SK-N-SH (cell line): ENCODE measurements around the gene SPSB1. TPM values are rescaled to one million over a fixed set of nuclear protein-coding genes. Genes with fewer than 3 reads are reported as not detected.

ENCODE experiments used
- CTCF ChIA-PET: fragments of 300-600, 350-600 bp; formaldehyde crosslinking; extraction: SDS; loops from one replicate; lab custom pipeline; 2021; lab: Yijun Ruan, JAX
- POLR2A ChIA-PET: fragments of 350-600 bp; sonication (Branson Sonifier 250); formaldehyde crosslinking; extraction: SDS; loops from one replicate; lab custom pipeline; 2020; ENCODE audit warnings: antibody characterized with exemption, inconsistent platforms; lab: Yijun Ruan, JAX
- DNase-seq: peaks from one replicate; pipeline ENCODE4 v3.0.0; 2012
- H2AFZ ChIP-seq: fragments of 200-600 bp; sonication (generic); 2 replicates; pipeline ENCODE4 v1.8.1; 2016; ENCODE audit warnings: antibody characterized with exemption, mild to moderate bottlenecking, low read depth
- H3F3A ChIP-seq: fragments of 200-600 bp; sonication (generic); replicated peaks from 2 replicates; pipeline ENCODE3; 2016; ENCODE audit warnings: antibody characterized with exemption, mild to moderate bottlenecking; ENCODE audit not compliant: insufficient read depth
- H3K27ac ChIP-seq, 2 experiments: fragments of 200-500 bp in 1 of 2; fragments of 200-600 bp in 1 of 2; sonication (Bioruptor generic) in 1 of 2; sonication (generic), shearing (Covaris generic) in 1 of 2; 2 replicates each; pipeline versions ENCODE4 v1.5.1 to v1.6.1; 2014 to 2016; ENCODE audit warnings: low read depth in 2 of 2, inconsistent platforms in 1 of 2, low read length in 1 of 2, mild to moderate bottlenecking in 1 of 2, mixed read lengths in 1 of 2
- H3K27me3 ChIP-seq: fragments of 200-600 bp; sonication (generic), shearing (Covaris generic); 2 replicates; pipeline ENCODE4 v1.6.1; 2016; ENCODE audit warnings: mixed run types; ENCODE audit not compliant: insufficient read depth
- H3K36me3 ChIP-seq, 2 experiments: fragments of 200-500 bp in 1 of 2; fragments of 200-600 bp in 1 of 2; sonication (Bioruptor generic) in 1 of 2; sonication (generic) in 1 of 2; replicated peaks in 1 of 2; 2 replicates each; pipeline versions ENCODE3 to v1.5.1; 2014 to 2016; ENCODE audit warnings: low read length in 1 of 2, mild to moderate bottlenecking in 1 of 2; ENCODE audit not compliant: insufficient read depth in 2 of 2, control insufficient read depth in 1 of 2
- H3K4me1 ChIP-seq, 2 experiments: fragments of 200-500 bp in 1 of 2; fragments of 200-600 bp in 1 of 2; sonication (Bioruptor generic) in 1 of 2; sonication (generic), shearing (Covaris generic) in 1 of 2; 2 replicates each; pipeline versions ENCODE4 v1.5.1 to v1.6.1; 2014 to 2016; ENCODE audit warnings: low read depth in 1 of 2, low read length in 1 of 2, mixed run types in 1 of 2; ENCODE audit not compliant: insufficient read depth in 2 of 2, control insufficient read depth in 1 of 2
- H3K4me2 ChIP-seq: fragments of 200-600 bp; sonication (generic), shearing (Covaris generic); 2 replicates; pipeline ENCODE4 v1.6.1; 2017; ENCODE audit warnings: mixed run types
- H3K4me3 ChIP-seq, 2 experiments: fragments of 200-500 bp in 1 of 2; fragments of 200-600 bp in 1 of 2; sonication (Bioruptor generic) in 1 of 2; sonication (generic), shearing (Covaris generic) in 1 of 2; 2 replicates each; pipeline versions ENCODE4 v1.5.1 to v1.8.1; 2014 to 2016; ENCODE audit warnings: low read depth in 2 of 2, inconsistent platforms in 1 of 2, low read length in 1 of 2, mild to moderate bottlenecking in 1 of 2, mixed read lengths in 1 of 2, moderate library complexity in 1 of 2
- H3K79me2 ChIP-seq: fragments of 200-600 bp; sonication (generic); 2 replicates; pipeline ENCODE4 v1.8.1; 2017; ENCODE audit warnings: mild to moderate bottlenecking; ENCODE audit not compliant: insufficient read depth
- H3K9ac ChIP-seq: fragments of 200-600 bp; sonication (generic); 2 replicates; pipeline ENCODE4 v1.6.1; 2017; ENCODE audit warnings: mixed run types
- H3K9me2 ChIP-seq: fragments of 200-600 bp; sonication (generic); 2 replicates; pipeline ENCODE4 v1.6.1; 2017; ENCODE audit warnings: mixed run types
- H3K9me3 ChIP-seq: fragments of 200-600 bp; sonication (generic); 2 replicates; pipeline ENCODE4 v1.6.1; 2017; ENCODE audit warnings: mixed run types, mild to moderate bottlenecking, moderate library complexity
- H4K20me1 ChIP-seq: fragments of 200-600 bp; sonication (generic); 2 replicates; pipeline ENCODE4 v1.6.1; 2017; ENCODE audit warnings: mild to moderate bottlenecking, mixed run types; ENCODE audit not compliant: insufficient read depth
- EP300 ChIP-seq, 2 experiments: IDR thresholded peaks; 2 replicates each; pipeline versions ENCODE4 v1.4.0 to v1.6.1; 2012; ENCODE audit warnings: borderline replicate concordance in 1 of 2, low read depth in 1 of 2, low read length in 1 of 2
- EZH2phosphoT487 ChIP-seq: fragments of 200-600 bp; sonication (generic); IDR thresholded peaks from 2 replicates; pipeline ENCODE4 v1.6.1; 2017; ENCODE audit warnings: low read depth, mixed run types, mild to moderate bottlenecking, antibody characterized with exemption, moderate library complexity, borderline replicate concordance
- FOSL2 ChIP-seq: IDR thresholded peaks from 2 replicates; pipeline ENCODE4 v1.4.0; 2012; ENCODE audit warnings: low read depth, mild to moderate bottlenecking, moderate library complexity, borderline replicate concordance
- FOXJ3 ChIP-seq: sonication (generic); formaldehyde crosslinking; IDR thresholded peaks from 2 replicates; pipeline ENCODE4 v1.5.1; 2020; ENCODE audit warnings: mild to moderate bottlenecking, missing genetic modification reagents
- FOXM1 ChIP-seq: IDR thresholded peaks from 2 replicates; pipeline ENCODE4 v1.4.0; 2012; ENCODE audit warnings: low read depth, mild to moderate bottlenecking
- GABPA ChIP-seq: IDR thresholded peaks from 2 replicates; pipeline ENCODE4 v1.4.0; 2012; ENCODE audit warnings: low read depth, mild to moderate bottlenecking
- GATA2 ChIP-seq: sonication (generic); formaldehyde crosslinking; IDR thresholded peaks from 2 replicates; pipeline ENCODE4 v1.5.0; 2020; ENCODE audit warnings: mild to moderate bottlenecking, missing genetic modification reagents
- JUND ChIP-seq: IDR thresholded peaks from 2 replicates; pipeline ENCODE4 v1.4.0; 2012
- MAX ChIP-seq: IDR thresholded peaks from 2 replicates; pipeline ENCODE4 v1.4.0; 2012; ENCODE audit warnings: low read depth
- MXI1 ChIP-seq: IDR thresholded peaks from 2 replicates; pipeline ENCODE4 v1.6.1; 2012; ENCODE audit warnings: mild to moderate bottlenecking, low read depth, low read length, improper control_type of control experiment
- NFIC ChIP-seq: IDR thresholded peaks from 2 replicates; pipeline ENCODE4 v1.4.0; 2012; ENCODE audit warnings: borderline replicate concordance
- PBX3 ChIP-seq: IDR thresholded peaks from 2 replicates; pipeline ENCODE4; 2012
- RAD21 ChIP-seq: IDR thresholded peaks from 2 replicates; pipeline ENCODE4 v1.6.1; 2012; ENCODE audit warnings: mild to moderate bottlenecking, low read length
- RFX5 ChIP-seq: IDR thresholded peaks from 2 replicates; pipeline ENCODE4 v1.6.1; 2012; ENCODE audit warnings: mild to moderate bottlenecking, improper control_type of control experiment, low read length
- RXRA ChIP-seq: IDR thresholded peaks from 2 replicates; pipeline ENCODE4 v1.4.0; 2012; ENCODE audit warnings: low read depth, mild to moderate bottlenecking, borderline replicate concordance
- SIN3A ChIP-seq: IDR thresholded peaks from 2 replicates; pipeline ENCODE4 v1.6.1; 2012; ENCODE audit warnings: low read depth, mild to moderate bottlenecking, low read length, moderate library complexity, borderline replicate concordance
- SMC3 ChIP-seq: IDR thresholded peaks from 2 replicates; pipeline ENCODE4 v1.6.1; 2012; ENCODE audit warnings: low read depth, low read length, improper control_type of control experiment
- TCF12 ChIP-seq: IDR thresholded peaks from 2 replicates; pipeline ENCODE4 v1.4.0; 2012
- TEAD4 ChIP-seq: IDR thresholded peaks from 2 replicates; pipeline ENCODE4 v1.4.0; 2012; ENCODE audit warnings: mild to moderate bottlenecking, borderline replicate concordance; ENCODE audit not compliant: insufficient read depth
- USF1 ChIP-seq: IDR thresholded peaks from 2 replicates; pipeline ENCODE4 v1.4.0; 2012; ENCODE audit warnings: low read depth, borderline replicate concordance
- USF2 ChIP-seq: fragments of 150-350 bp; IDR thresholded peaks from 2 replicates; pipeline ENCODE4 v1.6.1; 2017; ENCODE audit warnings: antibody characterized with exemption, low read length, low read depth, borderline replicate concordance
- YY1 ChIP-seq: IDR thresholded peaks from 2 replicates; pipeline ENCODE4 v1.4.0; 2012; ENCODE audit warnings: low read depth, mild to moderate bottlenecking
- WGBS: methylation state at CpG from one replicate; pipeline ENCODE4 v1.1.6; 2017; ENCODE audit warnings: low lambda C conversion rate; 5-methylcytosine and 5-hydroxymethylcytosine counted together
- polyA plus RNA-seq, 3 experiments: library from polyadenylated mRNA; depleted of rRNA; stranded (reverse); fragments of >200 nt; gene quantifications; 2 replicates each; pipeline ENCODE4 v1.2.3, GENCODE V29; 2012
- TF ChIP-seq, protein P1 (sequence below): fragments of 150-350 bp; IDR thresholded peaks from 2 replicates; pipeline ENCODE4 v1.6.1; 2016; ENCODE audit warnings: mild to moderate bottlenecking, low read depth, low read length

Gene SPSB1
- polyA plus RNA-seq, 1 of the 3 experiments (the other 2 are of a cell fraction) = 9.2 TPM

- H3K36me3 ChIP-seq = no peaks in the 10 kb centered on the region
- peaks cover 27% of the 10 kb centered on the region for H3K79me2 ChIP-seq
- peaks cover 0 to 14% of the 10 kb centered on the region in 2 experiments; a peak in 1 of 4 replicates for H3K4me1 ChIP-seq
- DNase-seq = no peak
- H3F3A ChIP-seq = no peaks in the 10 kb centered on the region
- no peaks in the 10 kb centered on the region for H3K27me3 ChIP-seq
- H3K4me3 ChIP-seq = no peak overlapping the region
- POLR2A ChIA-PET = no interaction called here
- no peaks in the 10 kb centered on the region for H3K9me3 ChIP-seq
- no peak overlapping the region for H3K9ac ChIP-seq
- H3K9me2 ChIP-seq = no peaks in the 10 kb centered on the region
- WGBS = 92% methylated on average over 18 of the region's 18 CpGs
- TF ChIP-seq USF1 (no peak), PBX3 (no peak), GATA2 (CRISPR knock-in tag) (no peak), EP300 (IDR thresholded peaks at IDR 0.05; ENCODE audit: borderline replicate concordance in 1 of 2, low read depth in 1 of 2, low read length in 1 of 2) (no peak), TCF12 (no peak), MAX (no peak), RXRA (no peak), SMC3 (no peak), TEAD4 (no peak), FOSL2 (no peak), RAD21 (no peak), SIN3A (no peak), FOXM1 (no peak), JUND (no peak), MXI1 (no peak), EZH2phosphoT487 (no peak)
- no peak overlapping the region for H3K4me2 ChIP-seq
- H4K20me1 ChIP-seq = peaks cover 44% of the 10 kb centered on the region
- H2AFZ ChIP-seq = no peak overlapping the region
- H3K27ac ChIP-seq = no peak overlapping the region
- CTCF ChIA-PET = interaction anchor here (1.1 kb wide), 1 partner anchor 23 kb away, joined by 3 read pairs; no protein-coding TSS in a partner anchor
Measured at GRCh38 chr1:9312168-9312720, 19.6 kb downstream of the SPSB1 start.

- Histone ChIP-seq H4K20me1 (peaks cover 32% of the 10 kb centered on the region), H3K9me3 (no peaks in the 10 kb centered on the region), H3K9me2 (no peaks in the 10 kb centered on the region), H2AFZ (no peak overlapping the region), H3K79me2 (peaks cover 15% of the 10 kb centered on the region), H3F3A (no peaks in the 10 kb centered on the region), H3K9ac (no peak overlapping the region), H3K36me3 (no peaks in the 10 kb centered on the region), H3K4me3 (no peak overlapping the region), H3K27me3 (no peaks in the 10 kb centered on the region), H3K4me1 (peaks cover 0 to 6% of the 10 kb centered on the region in 2 experiments; a peak in 1 of 4 replicates), H3K27ac (no peak overlapping the region), H3K4me2 (no peak overlapping the region)
- DNase-seq = no peak
- 81% methylated on average over 11 of the region's 11 CpGs for WGBS
- CTCF ChIA-PET = interaction anchor here (1.1 kb wide), 1 partner anchor 186 kb away, joined by 3 read pairs; no protein-coding TSS in a partner anchor
- POLR2A ChIA-PET = no interaction called here
- TF ChIP-seq GABPA (no peak), USF2 (no peak), FOXJ3 (CRISPR knock-in tag) (no peak), YY1 (no peak), SIN3A (no peak), RFX5 (no peak), MXI1 (no peak), NFIC (no peak)
- TF ChIP-seq, protein P1, sequence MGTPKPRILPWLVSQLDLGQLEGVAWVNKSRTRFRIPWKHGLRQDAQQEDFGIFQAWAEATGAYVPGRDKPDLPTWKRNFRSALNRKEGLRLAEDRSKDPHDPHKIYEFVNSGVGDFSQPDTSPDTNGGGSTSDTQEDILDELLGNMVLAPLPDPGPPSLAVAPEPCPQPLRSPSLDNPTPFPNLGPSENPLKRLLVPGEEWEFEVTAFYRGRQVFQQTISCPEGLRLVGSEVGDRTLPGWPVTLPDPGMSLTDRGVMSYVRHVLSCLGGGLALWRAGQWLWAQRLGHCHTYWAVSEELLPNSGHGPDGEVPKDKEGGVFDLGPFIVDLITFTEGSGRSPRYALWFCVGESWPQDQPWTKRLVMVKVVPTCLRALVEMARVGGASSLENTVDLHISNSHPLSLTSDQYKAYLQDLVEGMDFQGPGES = no peak
Measured at GRCh38 chr1:9313576-9313975, 20.9 kb downstream of the SPSB1 start.
